HEK293T (cell line): ENCODE data around the gene CCDC97.

ENCODE experiments used
- ARNT ChIP-seq: fragments of 450-650 bp; IDR thresholded peaks from 2 replicates; pipeline ENCODE4 v1.6.1; 2017; ENCODE audit warnings: mild to moderate bottlenecking
- BHLHE40 ChIP-seq: fragments of 450-650 bp; IDR thresholded peaks from 2 replicates; pipeline ENCODE4 v1.6.1; 2016; ENCODE audit warnings: mild to moderate bottlenecking, moderate library complexity, borderline replicate concordance
- ELF4 ChIP-seq: fragments of 450-650 bp; IDR thresholded peaks from 2 replicates; pipeline ENCODE4 v1.6.1; 2017; ENCODE audit warnings: antibody characterized with exemption
- FOXA1 ChIP-seq: fragments of 450-650 bp; IDR thresholded peaks from 2 replicates; pipeline ENCODE4 v1.6.1; 2016; ENCODE audit warnings: mild to moderate bottlenecking
- FOXM1 ChIP-seq: fragments of 450-650 bp; IDR thresholded peaks from 2 replicates; pipeline ENCODE4 v1.6.1; 2017; ENCODE audit warnings: mild to moderate bottlenecking, borderline replicate concordance
- NFRKB ChIP-seq: fragments of 450-650 bp; IDR thresholded peaks from 2 replicates; pipeline ENCODE4 v1.6.1; 2016; ENCODE audit warnings: mild to moderate bottlenecking, moderate library complexity
- SP1 ChIP-seq: fragments of 450-650 bp; IDR thresholded peaks from 2 replicates; pipeline ENCODE4 v1.6.1; 2017
- SUZ12 ChIP-seq: fragments of 450-650 bp; IDR thresholded peaks from 2 replicates; pipeline ENCODE4 v1.6.1; 2016; ENCODE audit warnings: mild to moderate bottlenecking
- TARDBP ChIP-seq: fragments of 450-650 bp; IDR thresholded peaks from 2 replicates; pipeline ENCODE4 v1.6.1; 2016
- ZNF384 ChIP-seq: fragments of 450-650 bp; IDR thresholded peaks from 2 replicates; pipeline ENCODE4 v1.6.1; 2016

GRCh38 chr19:41367848-41368301 is 57.9 kb downstream of the CCDC97 start:
- TF ChIP-seq SP1 = no peak
- TF ChIP-seq FOXA1 = no peak
- TF ChIP-seq TARDBP = no peak
- no peak for TF ChIP-seq ELF4
- TF ChIP-seq ZNF384 = no peak
- no peak for TF ChIP-seq NFRKB
- no peak for TF ChIP-seq BHLHE40
- TF ChIP-seq FOXM1 = no peak
- no peak for TF ChIP-seq SUZ12
- TF ChIP-seq ARNT = no peak
